KOPT-K1 (cell line): Measurements from ENCODE around the gene OR2T29.
"Not testable (repeated sequence)": the region's sequence is repeated elsewhere in the genome, so short reads cannot be mapped to it uniquely, and the experiment has no call there.

Experiments used
- H3K27ac ChIP-seq: fragments of 200-600 bp; sonication (generic); 2 replicates; pipeline ENCODE4 v1.5.1; 2016; ENCODE audit warnings: antibody characterized with exemption, mild to moderate bottlenecking, low read depth, low read length; ENCODE audit not compliant: poor library complexity, severe bottlenecking
- H3K36me3 ChIP-seq: fragments of 200-600 bp; sonication (generic); 2 replicates; pipeline ENCODE4 v1.5.1; 2017; ENCODE audit warnings: antibody characterized with exemption, mild to moderate bottlenecking, low read length, moderate library complexity; ENCODE audit not compliant: insufficient read depth
- H3K9me3 ChIP-seq: fragments of 200-600 bp; sonication (generic); 2 replicates; pipeline ENCODE4 v1.5.1; 2017; ENCODE audit warnings: antibody characterized with exemption, low read length, mild to moderate bottlenecking; ENCODE audit not compliant: insufficient read depth, poor library complexity, severe bottlenecking

The OR2T29 gene

GRCh38 chr1:248570811-248571210 lies 8.2 kb upstream of the OR2T29 start:
- H3K36me3 ChIP-seq, H3K27ac ChIP-seq, H3K9me3 ChIP-seq: not testable (repeated sequence)

GRCh38 chr1:248569049-248569448 lies 6.5 kb upstream of the OR2T29 start:
- not testable (repeated sequence) for H3K9me3 ChIP-seq, H3K36me3 ChIP-seq, H3K27ac ChIP-seq

GRCh38 chr1:248565530-248566373 lies 3.2 kb upstream of the OR2T29 start:
- peak overlapping the region; percentile 64 for H3K27ac ChIP-seq
- H3K36me3 ChIP-seq, H3K9me3 ChIP-seq: not testable (repeated sequence)

DNA sequence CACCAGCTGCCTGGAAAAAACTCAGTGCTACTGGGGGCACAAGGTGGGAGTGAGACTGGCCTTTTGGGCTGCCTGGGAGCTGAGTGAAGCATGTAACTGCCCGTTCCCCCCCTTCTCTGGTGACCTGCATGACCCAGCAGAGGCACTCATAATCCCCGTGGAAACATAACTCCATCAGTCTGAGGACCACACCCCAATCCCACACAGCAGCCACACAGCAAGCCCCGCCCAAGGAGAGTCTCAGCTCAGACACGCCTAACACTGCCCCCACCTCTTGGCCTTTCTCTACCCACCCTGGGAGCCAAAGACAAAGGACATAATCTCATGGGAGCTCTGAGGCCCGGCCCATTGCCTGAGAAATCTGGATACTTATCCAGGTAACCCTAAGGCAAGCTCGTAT lies 11.5 kb downstream of the OR2T29 start:
- not testable (repeated sequence) for H3K36me3 ChIP-seq, H3K27ac ChIP-seq, H3K9me3 ChIP-seq

GRCh38 chr1:248547383-248547782 lies 15.2 kb downstream of the OR2T29 start:
- H3K27ac ChIP-seq, H3K36me3 ChIP-seq, H3K9me3 ChIP-seq: not testable (repeated sequence)

DNA sequence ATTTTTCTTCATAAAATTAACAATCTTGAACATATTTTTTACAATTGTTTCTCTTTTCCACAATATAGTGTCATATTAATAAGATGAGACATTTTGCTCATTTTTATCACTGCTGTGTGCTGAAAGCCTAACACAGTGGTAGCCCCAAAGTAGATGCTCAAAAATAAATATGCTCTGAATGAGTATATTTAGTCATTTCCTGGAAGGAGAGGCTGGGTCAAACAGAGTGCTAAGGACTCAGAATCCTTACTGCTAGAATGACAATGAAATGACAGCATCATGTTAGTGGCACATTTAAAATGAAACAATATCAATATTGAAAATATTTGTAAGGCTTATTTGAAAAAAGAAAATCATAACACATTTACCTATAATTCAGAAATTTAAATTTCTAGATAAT lies 25.1 kb downstream of the OR2T29 start:
- not testable (repeated sequence) for H3K36me3 ChIP-seq, H3K9me3 ChIP-seq, H3K27ac ChIP-seq

- Histone ChIP-seq H3K36me3 (no peaks in the 10 kb centered on the region), H3K9me3 (no peaks in the 10 kb centered on the region), H3K27ac (no peak overlapping the region)
These were observed 40.7 kb downstream of the OR2T29 start for GRCh38 chr1:248521856-248522255.

- H3K9me3 ChIP-seq, H3K36me3 ChIP-seq, H3K27ac ChIP-seq: not testable (repeated sequence)
These were observed 52.4 kb downstream of the OR2T29 start for GRCh38 chr1:248510217-248510616.

DNA sequence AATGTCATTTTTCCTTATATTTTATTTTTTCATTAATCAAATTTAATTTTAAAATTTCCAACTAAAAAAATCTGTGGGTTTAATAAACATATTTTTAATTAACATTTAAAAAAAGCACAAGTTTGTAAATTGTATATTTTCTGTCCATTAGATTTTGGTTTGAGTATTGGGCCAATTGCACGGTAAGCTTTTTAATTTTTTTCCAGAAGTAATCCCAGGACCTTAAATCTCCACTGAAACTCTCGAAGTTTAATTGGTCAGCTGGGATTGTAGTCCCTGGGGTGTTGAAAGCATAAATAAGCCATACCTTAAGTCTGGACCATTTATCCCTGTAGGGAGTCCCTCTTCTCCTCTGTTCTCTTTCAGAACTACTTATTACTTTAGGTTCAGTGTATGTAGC lies 54.8 kb downstream of the OR2T29 start, which contains the start of gene OR2G6:
Gene OR2G6 (plus strand): TSS at position 301 of the 400 bp plus-strand sequence. CDS start 13,574 bp downstream, outside the sequence.
- not testable (repeated sequence) for H3K36me3 ChIP-seq, H3K27ac ChIP-seq, H3K9me3 ChIP-seq
